GM12891 (cell line): ENCODE measurements around the gene SHC1.

Experiments
- PAX5 ChIP-seq: IDR thresholded peaks from 2 replicates; pipeline ENCODE4 v1.6.1; 2011; ENCODE audit warnings: low read length, moderate library complexity, mild to moderate bottlenecking; ENCODE audit not compliant: insufficient read depth, severe bottlenecking
- POLR2A ChIP-seq: IDR thresholded peaks from 2 replicates; pipeline ENCODE4 v1.6.1; 2011; ENCODE audit warnings: low read depth, low read length, control low read depth
- POLR2AphosphoS5 ChIP-seq: IDR thresholded peaks from 2 replicates; pipeline ENCODE4 v1.6.1; 2011; ENCODE audit warnings: low read depth, low read length, control low read depth
- TAF1 ChIP-seq: IDR thresholded peaks from 2 replicates; pipeline ENCODE4 v1.6.1; 2011; ENCODE audit warnings: low read depth, low read length, control low read depth

GRCh38 chr1:154958681-154959425 is 11.7 kb downstream of the SHC1 start:
- TF ChIP-seq POLR2AphosphoS5 (no peak), POLR2A (no peak), TAF1 (no peak), PAX5 (no peak)
